Kasumi-1 (cell line): ENCODE measurements around the gene LRRC8A.

Source experiments
- DNase-seq, 2 experiments: peaks; one replicate each; lab custom pipeline; 2025; lab: John Stamatoyannopoulos, UW

The LRRC8A gene

DNA sequence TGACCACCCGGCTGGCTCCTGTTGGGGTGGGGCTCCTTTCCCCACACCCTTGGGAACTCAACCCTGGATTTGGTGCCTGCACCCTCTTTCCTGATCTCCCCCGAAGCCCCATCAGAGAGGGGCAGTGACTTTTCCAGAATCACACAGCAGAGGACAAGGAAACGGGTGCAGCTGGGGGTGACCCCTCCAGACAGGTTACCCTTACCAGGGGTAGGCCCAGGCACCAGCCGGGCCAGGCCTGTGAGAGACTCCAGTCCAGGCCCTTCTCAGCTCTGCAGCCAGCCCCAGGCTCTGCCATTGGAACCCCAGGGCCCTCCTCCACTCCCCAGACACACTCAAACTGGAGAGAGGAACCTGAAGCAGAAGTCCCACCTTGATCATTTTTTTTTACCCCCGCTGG lies 19.9 kb downstream of the LRRC8A start:
- no peak for DNase-seq

DNA sequence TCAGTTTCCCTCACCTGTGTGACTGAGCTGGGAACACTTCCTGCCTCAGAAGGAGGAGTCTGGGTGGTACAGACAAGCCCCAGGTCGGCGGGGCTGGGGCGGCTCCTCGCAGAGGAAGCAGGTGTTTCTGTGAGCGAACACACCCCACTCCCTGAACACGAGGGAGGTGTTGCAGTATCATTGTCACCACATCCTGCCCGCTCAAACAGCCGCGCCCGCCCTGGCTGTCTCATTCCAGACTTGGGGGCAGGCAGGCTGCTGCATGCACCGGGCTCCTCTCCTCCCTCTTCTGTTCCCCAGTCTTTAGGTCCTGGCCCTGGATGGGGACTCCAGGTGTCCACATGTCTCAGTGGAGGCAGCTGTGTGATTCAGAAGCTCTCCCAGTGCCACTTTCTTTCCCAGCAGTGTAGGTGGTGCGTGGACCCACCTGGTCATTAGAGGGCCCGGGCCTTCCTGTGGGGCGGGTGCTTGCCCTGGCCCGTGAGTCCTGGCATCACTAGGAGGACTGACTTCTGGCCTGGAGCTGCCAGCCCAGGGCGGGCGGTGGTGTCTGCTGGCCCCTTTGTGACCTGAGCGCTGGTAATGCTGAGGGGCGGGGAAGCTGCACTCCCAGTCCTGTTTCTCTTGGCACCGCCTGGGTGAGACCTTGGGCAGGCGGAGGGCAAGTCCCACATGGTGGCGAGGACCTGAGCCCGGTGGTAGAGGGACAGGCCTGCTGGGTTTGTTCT lies 20.6 kb downstream of the LRRC8A start:
- peak; percentile 40 to 56 for DNase-seq

DNA sequence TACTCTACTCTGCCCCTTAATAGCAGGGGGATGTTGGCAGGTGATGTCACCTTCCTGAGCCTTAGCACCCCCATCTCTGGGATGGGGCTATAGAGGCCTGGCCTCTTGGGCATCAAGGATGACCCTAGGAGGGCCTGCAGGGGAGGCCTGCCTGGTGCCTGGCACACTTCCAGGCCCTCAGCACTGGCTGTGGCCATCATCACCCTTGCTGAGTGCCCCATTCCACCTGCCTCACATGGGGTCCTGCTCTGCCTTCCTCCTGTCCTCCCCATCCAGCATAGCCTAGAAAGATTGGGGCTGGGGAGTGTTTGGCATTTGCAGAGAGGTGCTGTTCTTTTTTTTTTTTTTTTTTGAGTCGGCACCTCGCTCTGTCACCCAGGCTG lies 21.1 kb downstream of the LRRC8A start:
- DNase-seq = no peak

DNA sequence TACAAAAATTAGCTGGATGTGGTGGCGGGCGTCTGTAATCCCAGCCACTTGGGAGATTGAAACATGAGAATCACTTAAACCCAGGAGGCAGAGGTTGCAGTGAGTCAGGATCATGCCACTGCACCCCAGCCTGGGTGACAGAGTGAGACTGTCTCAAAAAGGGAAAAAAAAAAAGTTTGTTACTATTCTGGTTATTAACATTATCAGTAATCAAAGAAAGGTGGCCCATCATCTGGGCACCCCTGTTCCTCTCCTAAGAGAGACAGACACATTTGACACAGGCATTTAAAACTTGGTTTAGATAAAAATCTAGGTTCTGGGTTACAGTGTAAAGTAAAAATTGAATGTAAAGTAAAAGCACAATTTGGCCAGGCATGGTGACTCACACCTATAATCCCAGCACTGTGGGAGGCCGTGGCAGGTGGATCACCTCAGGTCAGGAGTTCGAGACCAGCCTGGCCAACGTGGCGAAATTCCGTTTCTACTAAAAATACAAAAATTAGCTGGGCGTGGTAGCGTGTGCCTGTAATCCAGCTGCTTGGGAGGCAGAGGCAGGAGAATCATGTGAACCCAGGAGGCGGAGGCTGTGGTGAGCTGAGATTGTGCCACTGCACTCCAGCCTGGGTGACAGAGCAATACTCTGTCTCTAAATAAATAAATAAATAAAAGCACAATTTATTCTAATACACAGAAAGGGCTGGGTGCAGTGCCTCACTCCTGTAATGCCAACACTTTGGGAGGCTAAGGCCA lies 22.1 kb downstream of the LRRC8A start:
- DNase-seq = no peak

- DNase-seq = no peak
These were observed 24.0 kb downstream of the LRRC8A start for GRCh38 chr9:128905964-128906363.

GRCh38 chr9:128906741-128907140 lies 24.8 kb downstream of the LRRC8A start:
- DNase-seq = no peak

- no peak for DNase-seq
These were observed 26.4 kb downstream of the LRRC8A start for GRCh38 chr9:128908372-128908771.

- DNase-seq = no peak
These were observed 27.9 kb downstream of the LRRC8A start for GRCh38 chr9:128909859-128910258.

DNA sequence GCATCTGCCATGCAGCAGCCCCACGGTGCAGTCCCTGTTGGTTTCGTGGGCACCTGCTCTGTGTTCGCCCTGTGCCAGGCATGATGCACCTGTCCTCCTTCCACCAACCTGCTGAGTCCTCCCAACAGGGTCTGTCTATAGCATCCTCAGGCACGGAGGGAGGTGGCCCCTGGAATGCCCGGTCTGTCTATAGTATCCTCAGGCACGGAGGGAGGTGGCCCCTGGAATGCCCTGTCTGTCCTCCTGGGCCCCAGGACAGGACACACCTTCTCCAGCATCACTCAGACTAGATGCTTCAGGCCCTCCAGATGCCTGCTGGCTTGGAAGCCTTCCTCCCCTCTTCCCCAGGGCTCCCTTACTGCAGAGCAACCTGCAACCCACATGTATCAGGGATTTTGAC lies 29.0 kb downstream of the LRRC8A start:
- no peak for DNase-seq

DNA sequence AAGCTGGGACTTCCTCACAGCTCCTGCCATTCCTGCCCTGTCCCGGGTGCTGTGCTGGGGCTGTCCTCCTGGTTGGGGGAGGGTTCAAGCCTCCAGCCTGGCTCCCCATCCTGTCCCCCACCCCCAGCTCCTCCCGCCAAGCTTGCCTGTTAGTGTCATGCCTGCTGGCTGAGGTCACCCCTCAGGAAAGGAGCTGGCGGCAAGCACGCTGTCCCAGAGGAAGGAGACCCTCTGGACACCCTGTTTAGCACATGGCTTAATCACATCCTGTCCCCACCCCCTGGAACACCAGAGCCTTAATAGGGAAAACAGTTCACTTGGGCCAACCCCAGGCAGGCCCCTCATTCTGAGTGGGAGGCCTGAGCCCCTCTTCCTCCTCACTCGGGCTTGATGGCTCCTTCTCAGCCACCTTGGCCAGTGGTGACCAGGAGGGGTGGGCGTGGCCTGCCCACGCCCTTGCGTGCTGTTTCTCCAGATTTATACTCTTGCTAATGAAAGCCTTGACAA lies 29.6 kb downstream of the LRRC8A start:
- peak; percentile 18 to 20 for DNase-seq

DNA sequence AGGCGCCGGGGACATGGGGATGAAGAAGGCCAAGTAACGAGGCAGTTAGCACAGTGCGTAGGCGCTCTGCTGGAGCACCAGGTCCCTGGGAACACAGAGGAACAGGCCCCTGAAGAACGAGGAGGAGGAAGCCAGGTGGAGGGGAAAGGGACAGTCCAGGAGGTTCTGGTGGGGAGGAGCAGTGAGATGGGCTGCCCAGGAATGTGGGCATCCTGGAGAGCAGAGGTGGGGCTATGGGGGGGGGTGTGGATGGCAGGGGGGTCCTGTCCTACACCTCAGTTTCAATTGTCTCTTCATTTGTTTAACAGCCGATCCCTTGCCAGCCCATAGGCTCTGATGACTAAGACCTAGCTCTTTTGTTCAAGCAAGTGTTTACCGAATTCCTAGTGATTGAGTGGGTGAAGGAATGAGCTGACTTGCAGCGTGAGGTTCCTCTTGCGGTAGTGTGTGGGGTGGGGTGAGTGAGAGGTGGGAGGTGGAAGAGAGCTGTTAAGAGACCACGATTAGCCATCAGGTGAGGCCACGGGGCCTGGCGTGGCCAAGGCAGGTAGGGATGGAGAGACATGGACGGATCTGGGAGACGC lies 30.4 kb downstream of the LRRC8A start:
- DNase-seq = no peak

DNA sequence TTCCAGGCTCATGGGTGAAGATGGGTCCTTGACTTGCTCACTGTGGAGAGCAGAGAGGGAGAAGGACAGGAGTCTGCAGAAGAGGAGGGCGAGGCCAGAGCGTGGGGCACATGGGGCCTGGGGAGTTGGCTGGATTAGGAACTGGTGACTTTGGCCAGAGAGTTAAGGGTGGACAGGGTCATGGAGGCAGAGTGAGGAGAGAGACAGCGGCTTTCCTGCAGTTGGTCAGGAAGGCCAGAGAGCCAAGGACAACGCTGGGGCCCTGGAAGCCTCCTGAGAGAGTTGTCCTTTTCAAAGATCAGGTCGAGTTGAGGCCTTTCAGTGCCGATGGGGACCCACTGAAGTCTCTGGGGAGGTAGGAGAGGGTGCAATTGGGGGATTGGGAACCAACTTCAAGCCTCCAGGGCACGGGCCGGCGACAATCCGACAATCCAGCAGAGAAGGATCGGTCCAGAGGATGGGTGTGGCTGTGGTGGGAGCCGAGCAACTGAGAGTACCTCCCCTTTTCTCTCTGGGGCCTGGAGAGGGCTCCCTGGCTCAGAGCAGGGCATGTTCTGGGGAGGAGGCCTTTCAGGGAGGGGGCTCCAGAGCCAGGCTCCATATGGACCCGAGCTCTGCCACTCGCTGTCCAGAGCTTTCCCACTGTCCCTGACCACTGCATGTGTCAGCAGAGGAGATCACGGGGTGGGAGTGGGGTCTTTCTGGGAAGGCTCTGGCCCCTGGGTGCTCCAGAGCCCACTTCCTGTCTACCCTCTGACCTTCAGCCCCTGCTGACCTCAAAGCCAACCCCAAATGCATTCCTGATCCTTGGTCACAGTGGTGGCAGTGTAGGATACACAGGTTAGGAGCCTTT lies 31.3 kb downstream of the LRRC8A start:
- DNase-seq = no peak

- no peak for DNase-seq
These were observed 32.3 kb downstream of the LRRC8A start for GRCh38 chr9:128913995-128914772.

DNA sequence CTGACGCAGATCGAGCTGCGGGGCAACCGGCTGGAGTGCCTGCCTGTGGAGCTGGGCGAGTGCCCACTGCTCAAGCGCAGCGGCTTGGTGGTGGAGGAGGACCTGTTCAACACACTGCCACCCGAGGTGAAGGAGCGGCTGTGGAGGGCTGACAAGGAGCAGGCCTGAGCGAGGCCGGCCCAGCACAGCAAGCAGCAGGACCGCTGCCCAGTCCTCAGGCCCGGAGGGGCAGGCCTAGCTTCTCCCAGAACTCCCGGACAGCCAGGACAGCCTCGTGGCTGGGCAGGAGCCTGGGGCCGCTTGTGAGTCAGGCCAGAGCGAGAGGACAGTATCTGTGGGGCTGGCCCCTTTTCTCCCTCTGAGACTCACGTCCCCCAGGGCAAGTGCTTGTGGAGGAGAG lies 34.3 kb downstream of the LRRC8A start:
- no peak for DNase-seq

DNA sequence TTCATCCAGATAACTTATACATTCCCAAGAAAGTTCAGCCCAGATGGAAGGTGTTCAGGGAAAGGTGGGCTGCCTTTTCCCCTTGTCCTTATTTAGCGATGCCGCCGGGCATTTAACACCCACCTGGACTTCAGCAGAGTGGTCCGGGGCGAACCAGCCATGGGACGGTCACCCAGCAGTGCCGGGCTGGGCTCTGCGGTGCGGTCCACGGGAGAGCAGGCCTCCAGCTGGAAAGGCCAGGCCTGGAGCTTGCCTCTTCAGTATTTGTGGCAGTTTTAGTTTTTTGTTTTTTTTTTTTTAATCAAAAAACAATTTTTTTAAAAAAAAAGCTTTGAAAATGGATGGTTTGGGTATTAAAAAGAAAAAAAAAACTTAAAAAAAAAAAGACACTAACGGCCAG lies 34.8 kb downstream of the LRRC8A start:
- DNase-seq = no peak

DNA sequence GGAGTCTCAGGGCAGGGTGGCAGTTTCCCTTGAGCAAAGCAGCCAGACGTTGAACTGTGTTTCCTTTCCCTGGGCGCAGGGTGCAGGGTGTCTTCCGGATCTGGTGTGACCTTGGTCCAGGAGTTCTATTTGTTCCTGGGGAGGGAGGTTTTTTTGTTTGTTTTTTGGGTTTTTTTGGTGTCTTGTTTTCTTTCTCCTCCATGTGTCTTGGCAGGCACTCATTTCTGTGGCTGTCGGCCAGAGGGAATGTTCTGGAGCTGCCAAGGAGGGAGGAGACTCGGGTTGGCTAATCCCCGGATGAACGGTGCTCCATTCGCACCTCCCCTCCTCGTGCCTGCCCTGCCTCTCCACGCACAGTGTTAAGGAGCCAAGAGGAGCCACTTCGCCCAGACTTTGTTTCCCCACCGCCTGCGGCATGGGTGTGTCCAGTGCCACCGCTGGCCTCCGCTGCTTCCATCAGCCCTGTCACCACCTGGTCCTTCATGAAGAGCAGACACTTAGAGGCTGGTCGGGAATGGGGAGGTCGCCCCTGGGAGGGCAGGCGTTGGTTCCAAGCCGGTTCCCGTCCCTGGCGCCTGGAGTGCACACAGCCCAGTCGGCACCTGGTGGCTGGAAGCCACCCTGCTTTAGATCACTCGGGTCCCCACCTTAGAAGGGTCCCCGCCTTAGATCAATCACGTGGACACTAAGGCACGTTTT lies 35.4 kb downstream of the LRRC8A start:
- DNase-seq = no peak

DNA sequence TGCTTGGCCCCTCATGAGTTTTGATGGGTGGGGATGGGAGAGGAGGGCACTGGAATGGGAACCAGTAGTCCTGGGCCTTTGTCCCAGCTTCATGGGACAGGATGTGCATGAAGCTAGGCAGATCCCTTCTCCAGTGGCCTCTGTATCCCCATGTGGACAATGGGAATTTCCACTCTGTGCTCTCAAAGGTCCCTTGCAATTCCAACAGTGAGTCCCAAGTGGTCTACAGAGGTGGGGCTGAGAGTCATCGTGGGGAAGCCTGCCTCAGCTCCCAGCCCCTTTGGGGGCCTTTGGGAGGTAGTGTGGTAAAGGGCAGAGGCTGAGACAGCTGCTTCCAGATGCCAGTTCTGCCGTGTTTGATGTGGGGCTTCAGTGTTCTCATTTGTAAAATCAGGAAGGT lies 37.0 kb downstream of the LRRC8A start:
- DNase-seq = no peak

- no peak for DNase-seq
These were observed 37.6 kb downstream of the LRRC8A start for GRCh38 chr9:128919402-128920089.

- DNase-seq = no peak
These were observed 38.6 kb downstream of the LRRC8A start, which contains the start of gene PHYHD1 for GRCh38 chr9:128920381-128921058. PHYHD1 (plus strand) TSS chr9:128920982; CDS start chr9:128922324, 1,342 bp downstream.
